Measurements from ENCODE around the gene GFOD2.

DNA sequence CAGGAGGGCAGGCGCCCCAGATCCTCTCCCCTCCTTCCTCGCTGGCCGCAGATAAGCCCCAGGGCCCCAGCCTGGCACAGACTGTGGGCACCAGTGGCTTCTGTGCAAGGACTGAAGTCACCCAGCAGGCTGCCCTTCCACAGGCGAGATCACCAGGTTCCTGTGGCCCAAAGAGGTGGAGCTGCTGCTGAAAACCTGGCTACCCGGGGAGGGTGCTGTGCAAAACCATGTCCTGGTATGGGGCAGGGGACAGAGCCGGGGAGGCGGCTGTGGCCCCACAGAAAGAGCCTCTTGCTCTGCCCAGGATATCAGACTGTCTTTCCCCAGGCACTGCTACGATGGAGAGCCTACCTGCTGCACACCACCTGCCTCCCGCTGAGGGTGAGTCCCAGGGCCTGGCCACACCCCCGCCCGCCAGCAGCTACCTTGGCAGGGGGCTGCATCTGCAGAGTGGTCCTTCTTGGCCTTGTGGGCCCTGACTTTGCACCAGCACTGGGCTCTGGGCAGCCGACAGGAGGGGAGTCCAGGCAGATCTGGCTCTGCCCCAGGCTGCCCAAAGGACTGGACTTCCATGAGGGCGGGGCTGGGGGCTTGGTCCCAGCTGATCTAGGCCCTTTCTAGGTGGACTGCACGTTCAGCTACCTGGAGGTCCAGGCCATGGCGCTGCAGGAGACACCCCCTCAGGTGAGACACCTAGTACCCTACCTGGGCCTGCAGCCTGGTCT, 73.6 kb downstream of the GFOD2 start:
- no peak for TF ChIP-seq EZH2 (IDR thresholded peaks at IDR 0.05; ENCODE audit: insufficient read depth, poor library complexity, severe bottlenecking)
- TF ChIP-seq EZH2phosphoT487 (IDR thresholded peaks at IDR 0.05; ENCODE audit: insufficient read depth, low read depth), result no peak
